Endothelial cell of umbilical vein (primary cell): ENCODE results near the gene CSTA. TPM values are rescaled to one million over a fixed set of nuclear protein-coding genes. Genes with fewer than 3 reads are reported as not detected.

Experiments
- BruUV-seq: library from RNA; stranded (reverse); fragments of 400-500 nt; replicated peaks from 2 replicates; lab custom pipeline; 2021; lab: Mats Ljungman, UMichigan
- CTCF ChIA-PET: fragments of 300-600, 350-600 bp; sonication (Branson Sonifier 250); formaldehyde crosslinking; loops from one replicate; lab custom pipeline; 2021; ENCODE audit warnings: antibody characterized with exemption, inconsistent platforms; lab: Charles Lee
- POLR2A ChIA-PET: fragments of 300-600, 350-600 bp; sonication (Branson Sonifier 250); formaldehyde crosslinking; loops from one replicate; lab custom pipeline; 2021; ENCODE audit warnings: antibody characterized with exemption, inconsistent platforms; lab: Charles Lee
- DNase-seq: peaks from one replicate; pipeline ENCODE4 v3.0.0-alpha.2; 2011; ENCODE audit warnings: low read depth, low spot score
- FAIRE-seq: peaks from 2 replicates; lab custom pipeline; 2011; peaks lifted over from hg19 to GRCh38; lab: Jason Lieb, UNC
- H2AFZ ChIP-seq: 2 replicates; pipeline ENCODE4 v1.6.0; 2012; ENCODE audit warnings: low read depth, low read length, control low read depth, inconsistent platforms
- H3K27ac ChIP-seq: 2 replicates; pipeline ENCODE4 v1.5.1; 2011; ENCODE audit warnings: low read depth, mild to moderate bottlenecking, control low read depth, low read length, moderate library complexity; ENCODE audit not compliant: insufficient read depth
- H3K27me3 ChIP-seq, 2 experiments: 2 replicates each; pipeline versions ENCODE4 v1.6.0 to v1.6.1; 2011; ENCODE audit warnings: low read length in 2 of 2, mixed read lengths in 1 of 2; ENCODE audit not compliant: control insufficient read depth in 2 of 2, insufficient read depth in 2 of 2
- H3K36me3 ChIP-seq, 2 experiments: 2 replicates in 1 of 2; 3 replicates in 1 of 2; pipeline ENCODE4 v1.5.1; 2011; ENCODE audit warnings: low read length in 2 of 2, mild to moderate bottlenecking in 1 of 2, moderate library complexity in 1 of 2; ENCODE audit not compliant: control insufficient read depth in 2 of 2, insufficient read depth in 2 of 2; ENCODE audit errors: extremely low read depth in 1 of 2
- H3K4me1 ChIP-seq: 3 replicates; pipeline ENCODE4 v1.5.1; 2011; ENCODE audit warnings: mild to moderate bottlenecking, low read length; ENCODE audit not compliant: control insufficient read depth, insufficient read depth; ENCODE audit errors: extremely low read depth
- H3K4me2 ChIP-seq: 2 replicates; pipeline ENCODE4 v1.6.1; 2011; ENCODE audit warnings: low read length, control low read depth, mixed read lengths; ENCODE audit not compliant: insufficient read depth
- H3K4me3 ChIP-seq, 3 experiments: fragments of 200-600 bp in 1 of 3; sonication (generic), shearing (Covaris generic) in 1 of 3; replicated peaks in 1 of 3; 2 replicates each; pipeline ENCODE4 v1.5.1; 2011 to 2016; ENCODE audit warnings: control low read depth in 3 of 3, low read length in 3 of 3, mild to moderate bottlenecking in 2 of 3, inconsistent platforms in 1 of 3, low read depth in 1 of 3, moderate library complexity in 1 of 3; ENCODE audit not compliant: insufficient read depth in 1 of 3
- H3K79me2 ChIP-seq: 2 replicates; pipeline ENCODE4 v1.6.0; 2012; ENCODE audit warnings: low read length, inconsistent platforms; ENCODE audit not compliant: control insufficient read depth, insufficient read depth
- H3K9ac ChIP-seq: replicated peaks from 2 replicates; pipeline ENCODE3; 2011; ENCODE audit warnings: low read length, control low read depth; ENCODE audit not compliant: insufficient read depth; ENCODE audit errors: extremely low read depth
- H3K9me1 ChIP-seq: replicated peaks from 3 replicates; pipeline ENCODE4 v1.6.0; 2011; ENCODE audit warnings: mild to moderate bottlenecking, low read length; ENCODE audit not compliant: control insufficient read depth, insufficient read depth; ENCODE audit errors: extremely low read depth
- H3K9me3 ChIP-seq: replicated peaks from 2 replicates; pipeline ENCODE4 v1.5.1; 2012; ENCODE audit warnings: low read length, inconsistent platforms; ENCODE audit not compliant: control insufficient read depth, insufficient read depth
- H4K20me1 ChIP-seq: replicated peaks from 2 replicates; pipeline ENCODE3; 2011; ENCODE audit warnings: mild to moderate bottlenecking, low read length; ENCODE audit not compliant: control insufficient read depth, insufficient read depth; ENCODE audit errors: extremely low read depth
- EZH2 ChIP-seq: IDR thresholded peaks from 2 replicates; pipeline ENCODE4 v1.6.1; 2012; ENCODE audit warnings: borderline replicate concordance, low read depth, mild to moderate bottlenecking, moderate library complexity, low read length, inconsistent platforms; ENCODE audit not compliant: severe bottlenecking
- FOS ChIP-seq: IDR thresholded peaks from 2 replicates; pipeline ENCODE4 v1.6.1; 2011; ENCODE audit warnings: mild to moderate bottlenecking, low read length, moderate library complexity, borderline replicate concordance; ENCODE audit not compliant: insufficient read depth
- GATA2 ChIP-seq: IDR thresholded peaks from 2 replicates; pipeline ENCODE4 v1.7.0; 2011; ENCODE audit warnings: low read depth, mild to moderate bottlenecking, moderate library complexity, mixed read lengths, low read length; ENCODE audit not compliant: insufficient read length, insufficient read depth
- JUN ChIP-seq: IDR thresholded peaks from 2 replicates; pipeline ENCODE4 v1.6.1; 2011; ENCODE audit warnings: borderline replicate concordance, low read depth; ENCODE audit not compliant: insufficient read length, insufficient read depth
- MYC ChIP-seq: IDR thresholded peaks from one replicate; pipeline ENCODE4 v1.6.1; 2011; ENCODE audit warnings: mild to moderate bottlenecking, low read depth, low read length
- POLR2A ChIP-seq: IDR thresholded peaks from 2 replicates; pipeline ENCODE4 v1.6.1; 2012; ENCODE audit warnings: low read depth, mild to moderate bottlenecking, control low read depth, low read length
- POLR2AphosphoS5 ChIP-seq: IDR thresholded peaks from 2 replicates; pipeline ENCODE4 v1.6.1; 2012; ENCODE audit warnings: low read depth, mild to moderate bottlenecking, control low read depth, low read length, moderate library complexity; ENCODE audit not compliant: insufficient read depth
- dilution Hi-C: fragments of 300-500 bp; cut with MboI; formaldehyde crosslinking; loops from one replicate; pipeline ENCODE4 v1.15.0; 2019; ENCODE audit warnings: low sequenced_read_pairs; ENCODE audit not compliant: extremely low pct_ligation_motif_present
- intact Hi-C: fragments of 100-400 bp; cut with micrococcal nuclease; formaldehyde crosslinking; loops from one replicate; pipeline ENCODE4 v1.10.0; 2022
- polyA plus RNA-seq, 4 experiments: library from polyadenylated mRNA; depleted of rRNA in 3 of 4; stranded (reverse) in 3 of 4; unstranded in 1 of 4; fragments of >200 nt; gene quantifications; 2 replicates each; pipeline versions ENCODE4 v1.2.1 to v1.2.3, GENCODE V29; 2011 to 2012; ENCODE audit warnings: missing spikeins in 1 of 4
- total RNA-seq: library from RNA; stranded (reverse); gene quantifications from 2 replicates; pipeline ENCODE4 v1.2.3, GENCODE V29; 2021
- TF ChIP-seq, protein P1 (sequence below), 2 donors: IDR thresholded peaks; 1 replicate in 1 of 2; 2 replicates in 1 of 2; pipeline ENCODE4 v1.5.1; 2011; ENCODE audit warnings: low read length in 2 of 2, mild to moderate bottlenecking in 2 of 2, moderate library complexity in 2 of 2, control low read depth in 1 of 2, inconsistent platforms in 1 of 2, low read depth in 1 of 2; ENCODE audit not compliant: insufficient read depth in 1 of 2; ENCODE audit errors: extremely low read depth in 1 of 2
- TF ChIP-seq, protein P2 (sequence below): IDR thresholded peaks from 2 replicates; pipeline ENCODE4 v1.6.1; 2011; ENCODE audit not compliant: insufficient read depth, insufficient read length

Gene CSTA
- total and polyA plus RNA-seq, 2 donors (not counting 3 experiments of a cell fraction or from before 2014, with no cell fraction given): not detected

DNA sequence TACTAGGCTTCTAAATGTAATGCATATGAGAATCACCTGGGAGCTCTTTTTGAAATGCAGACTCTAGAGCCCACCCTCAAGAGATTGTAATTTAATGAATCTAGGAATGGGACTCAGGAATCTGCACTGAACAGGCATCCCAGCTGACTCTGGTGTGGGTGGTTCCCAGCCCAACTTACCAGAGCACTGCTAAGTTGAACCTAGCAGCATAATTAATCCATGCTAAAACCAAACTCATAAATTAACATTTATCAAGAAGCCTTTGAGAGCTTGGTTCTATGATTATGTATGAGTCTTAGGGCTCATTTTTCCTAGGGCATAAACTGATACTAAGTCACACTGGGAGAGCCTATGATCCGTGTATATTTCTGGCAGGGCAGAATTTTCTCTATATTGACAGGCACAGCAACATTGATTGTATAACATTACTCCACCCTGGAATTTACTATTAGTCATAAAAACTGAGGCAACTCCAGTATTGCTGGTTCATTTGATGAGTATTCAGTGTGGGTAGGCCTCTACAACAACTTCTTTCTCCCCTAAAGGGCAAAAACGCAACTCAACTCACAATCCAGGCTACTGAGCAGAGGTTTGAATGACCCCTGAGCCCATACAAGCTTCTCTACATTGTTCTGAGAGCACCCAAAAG is 10.7 kb upstream of the CSTA start:
- POLR2A ChIA-PET: no interaction called here
- no peak overlapping the region for H2AFZ ChIP-seq
- FAIRE-seq: no peak

More for the DNA sequence above, 10.7 kb upstream of the CSTA start:
- H3K79me2 ChIP-seq: no peaks in the 10 kb centered on the region
- H3K4me2 ChIP-seq: no peak overlapping the region
- no peaks in the 10 kb centered on the region for H3K4me1 ChIP-seq
- H3K9me1 ChIP-seq: no peaks in the 10 kb centered on the region
- BruUV-seq: no TSS peak
- H3K27me3 ChIP-seq: peaks cover 0 to 2% of the 10 kb centered on the region in 2 experiments
- H3K9me3 ChIP-seq: no peaks in the 10 kb centered on the region
- no peak for DNase-seq
- intact Hi-C loops: no loop called here
- H3K9ac ChIP-seq: no peak overlapping the region
- TF ChIP-seq MYC (no peak), POLR2AphosphoS5 (no peak), FOS (no peak), GATA2 (no peak), POLR2A (no peak), JUN (no peak), EZH2 (no peak)
- TF ChIP-seq, protein P1, sequence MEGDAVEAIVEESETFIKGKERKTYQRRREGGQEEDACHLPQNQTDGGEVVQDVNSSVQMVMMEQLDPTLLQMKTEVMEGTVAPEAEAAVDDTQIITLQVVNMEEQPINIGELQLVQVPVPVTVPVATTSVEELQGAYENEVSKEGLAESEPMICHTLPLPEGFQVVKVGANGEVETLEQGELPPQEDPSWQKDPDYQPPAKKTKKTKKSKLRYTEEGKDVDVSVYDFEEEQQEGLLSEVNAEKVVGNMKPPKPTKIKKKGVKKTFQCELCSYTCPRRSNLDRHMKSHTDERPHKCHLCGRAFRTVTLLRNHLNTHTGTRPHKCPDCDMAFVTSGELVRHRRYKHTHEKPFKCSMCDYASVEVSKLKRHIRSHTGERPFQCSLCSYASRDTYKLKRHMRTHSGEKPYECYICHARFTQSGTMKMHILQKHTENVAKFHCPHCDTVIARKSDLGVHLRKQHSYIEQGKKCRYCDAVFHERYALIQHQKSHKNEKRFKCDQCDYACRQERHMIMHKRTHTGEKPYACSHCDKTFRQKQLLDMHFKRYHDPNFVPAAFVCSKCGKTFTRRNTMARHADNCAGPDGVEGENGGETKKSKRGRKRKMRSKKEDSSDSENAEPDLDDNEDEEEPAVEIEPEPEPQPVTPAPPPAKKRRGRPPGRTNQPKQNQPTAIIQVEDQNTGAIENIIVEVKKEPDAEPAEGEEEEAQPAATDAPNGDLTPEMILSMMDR (IDR thresholded peaks at IDR 0.05; ENCODE audit: extremely low read depth in 1 of 2, insufficient read depth in 1 of 2, low read depth in 1 of 2, low read length in 2 of 2): no peak
- TF ChIP-seq, protein P2, sequence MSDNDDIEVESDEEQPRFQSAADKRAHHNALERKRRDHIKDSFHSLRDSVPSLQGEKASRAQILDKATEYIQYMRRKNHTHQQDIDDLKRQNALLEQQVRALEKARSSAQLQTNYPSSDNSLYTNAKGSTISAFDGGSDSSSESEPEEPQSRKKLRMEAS: no peak
- no peak overlapping the region for H3K27ac ChIP-seq
- no peak overlapping the region for H3K4me3 ChIP-seq
- CTCF ChIA-PET: interaction anchor here (0.6 to 0.9 kb wide), 2 partner anchors 13 to 14 kb away, joined by 3 read pairs; no protein-coding TSS in a partner anchor
- dilution Hi-C loops: no loop called here
- no peaks in the 10 kb centered on the region for H3K36me3 ChIP-seq
- no peaks in the 10 kb centered on the region for H4K20me1 ChIP-seq
